ENCODE results near the gene CTNNA3.

DNA sequence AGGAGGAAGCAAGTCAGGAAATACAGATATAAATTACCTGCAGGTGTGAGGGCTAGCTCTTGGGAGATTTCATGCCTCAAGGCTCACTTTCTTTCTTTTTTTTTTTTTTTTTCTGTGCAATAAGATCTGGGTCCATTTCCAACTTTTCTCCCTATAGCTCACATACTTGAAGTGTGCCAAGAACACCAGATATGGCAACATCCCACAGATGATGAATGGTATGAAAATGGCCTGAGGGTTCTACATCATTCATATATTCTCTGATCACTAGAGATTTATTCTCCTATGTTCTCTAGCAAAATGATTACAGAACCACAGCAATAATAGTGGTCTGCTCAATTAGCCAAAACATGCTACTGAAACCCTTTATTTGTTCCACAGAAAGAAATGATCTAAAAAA is 653.0 kb downstream of the CTNNA3 start:
- TF ChIP-seq, protein P1, sequence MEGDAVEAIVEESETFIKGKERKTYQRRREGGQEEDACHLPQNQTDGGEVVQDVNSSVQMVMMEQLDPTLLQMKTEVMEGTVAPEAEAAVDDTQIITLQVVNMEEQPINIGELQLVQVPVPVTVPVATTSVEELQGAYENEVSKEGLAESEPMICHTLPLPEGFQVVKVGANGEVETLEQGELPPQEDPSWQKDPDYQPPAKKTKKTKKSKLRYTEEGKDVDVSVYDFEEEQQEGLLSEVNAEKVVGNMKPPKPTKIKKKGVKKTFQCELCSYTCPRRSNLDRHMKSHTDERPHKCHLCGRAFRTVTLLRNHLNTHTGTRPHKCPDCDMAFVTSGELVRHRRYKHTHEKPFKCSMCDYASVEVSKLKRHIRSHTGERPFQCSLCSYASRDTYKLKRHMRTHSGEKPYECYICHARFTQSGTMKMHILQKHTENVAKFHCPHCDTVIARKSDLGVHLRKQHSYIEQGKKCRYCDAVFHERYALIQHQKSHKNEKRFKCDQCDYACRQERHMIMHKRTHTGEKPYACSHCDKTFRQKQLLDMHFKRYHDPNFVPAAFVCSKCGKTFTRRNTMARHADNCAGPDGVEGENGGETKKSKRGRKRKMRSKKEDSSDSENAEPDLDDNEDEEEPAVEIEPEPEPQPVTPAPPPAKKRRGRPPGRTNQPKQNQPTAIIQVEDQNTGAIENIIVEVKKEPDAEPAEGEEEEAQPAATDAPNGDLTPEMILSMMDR (IDR thresholded peaks at IDR 0.05): no peak
- TF ChIP-seq, protein P2, sequence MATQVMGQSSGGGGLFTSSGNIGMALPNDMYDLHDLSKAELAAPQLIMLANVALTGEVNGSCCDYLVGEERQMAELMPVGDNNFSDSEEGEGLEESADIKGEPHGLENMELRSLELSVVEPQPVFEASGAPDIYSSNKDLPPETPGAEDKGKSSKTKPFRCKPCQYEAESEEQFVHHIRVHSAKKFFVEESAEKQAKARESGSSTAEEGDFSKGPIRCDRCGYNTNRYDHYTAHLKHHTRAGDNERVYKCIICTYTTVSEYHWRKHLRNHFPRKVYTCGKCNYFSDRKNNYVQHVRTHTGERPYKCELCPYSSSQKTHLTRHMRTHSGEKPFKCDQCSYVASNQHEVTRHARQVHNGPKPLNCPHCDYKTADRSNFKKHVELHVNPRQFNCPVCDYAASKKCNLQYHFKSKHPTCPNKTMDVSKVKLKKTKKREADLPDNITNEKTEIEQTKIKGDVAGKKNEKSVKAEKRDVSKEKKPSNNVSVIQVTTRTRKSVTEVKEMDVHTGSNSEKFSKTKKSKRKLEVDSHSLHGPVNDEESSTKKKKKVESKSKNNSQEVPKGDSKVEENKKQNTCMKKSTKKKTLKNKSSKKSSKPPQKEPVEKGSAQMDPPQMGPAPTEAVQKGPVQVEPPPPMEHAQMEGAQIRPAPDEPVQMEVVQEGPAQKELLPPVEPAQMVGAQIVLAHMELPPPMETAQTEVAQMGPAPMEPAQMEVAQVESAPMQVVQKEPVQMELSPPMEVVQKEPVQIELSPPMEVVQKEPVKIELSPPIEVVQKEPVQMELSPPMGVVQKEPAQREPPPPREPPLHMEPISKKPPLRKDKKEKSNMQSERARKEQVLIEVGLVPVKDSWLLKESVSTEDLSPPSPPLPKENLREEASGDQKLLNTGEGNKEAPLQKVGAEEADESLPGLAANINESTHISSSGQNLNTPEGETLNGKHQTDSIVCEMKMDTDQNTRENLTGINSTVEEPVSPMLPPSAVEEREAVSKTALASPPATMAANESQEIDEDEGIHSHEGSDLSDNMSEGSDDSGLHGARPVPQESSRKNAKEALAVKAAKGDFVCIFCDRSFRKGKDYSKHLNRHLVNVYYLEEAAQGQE (IDR thresholded peaks at IDR 0.05; ENCODE audit: insufficient read depth in 1 of 2, low read depth in 2 of 2, low read length in 1 of 2): no peak
- TF ChIP-seq POLR2AphosphoS5 (IDR thresholded peaks at IDR 0.05; ENCODE audit: low read depth, low read length) (no peak), TCF7L2 (IDR thresholded peaks at IDR 0.05; ENCODE audit: low read depth, low read length) (no peak), SIN3A (IDR thresholded peaks at IDR 0.05; ENCODE audit: borderline replicate concordance, insufficient read depth, low read depth, low read length) (no peak)
